HEK293 (cell line): ENCODE data around the gene MYO9B.

ENCODE experiments used
- CTCF ChIP-seq: fragments of 450-650 bp; formaldehyde crosslinking; IDR thresholded peaks from 2 replicates; pipeline ENCODE4 v1.5.1; 2016; ENCODE audit warnings: missing biosample characterization, missing genetic modification characterization
- PRDM1 ChIP-seq: fragments of 450-650 bp; formaldehyde crosslinking; IDR thresholded peaks from 2 replicates; pipeline ENCODE4; 2016; ENCODE audit warnings: missing biosample characterization, missing genetic modification characterization
- REST ChIP-seq: fragments of 450-650 bp; formaldehyde crosslinking; IDR thresholded peaks from 2 replicates; pipeline ENCODE4 v1.5.1; 2016; ENCODE audit warnings: missing biosample characterization, missing genetic modification characterization
- TRIM28 ChIP-seq: IDR thresholded peaks from 2 replicates; pipeline ENCODE4 v1.6.1; 2011; ENCODE audit warnings: low read length, control low read depth, borderline replicate concordance
- YY1 ChIP-seq: fragments of 450-650 bp; formaldehyde crosslinking; IDR thresholded peaks from 2 replicates; pipeline ENCODE4 v1.5.1; 2018; ENCODE audit warnings: missing biosample characterization, missing genetic modification characterization
- ZNF138 ChIP-seq: fragments of 450-650 bp; formaldehyde crosslinking; IDR thresholded peaks from 2 replicates; pipeline ENCODE4 v1.5.1; 2016; ENCODE audit warnings: missing biosample characterization, missing genetic modification characterization, borderline replicate concordance
- ZNF19 ChIP-seq: fragments of 450-650 bp; formaldehyde crosslinking; IDR thresholded peaks from 2 replicates; pipeline ENCODE4; 2016; ENCODE audit warnings: missing biosample characterization, missing genetic modification characterization, low read depth
- ZNF274 ChIP-seq, 2 experiments: fragments of 200-500 bp in 1 of 2; fragments of 450-650 bp in 1 of 2; sonication (Bioruptor generic) in 1 of 2; formaldehyde crosslinking in 1 of 2; IDR thresholded peaks; 2 replicates each; pipeline versions ENCODE4 v1.5.1 to v1.6.1; 2014 to 2016; ENCODE audit warnings: borderline replicate concordance in 1 of 2, inconsistent platforms in 1 of 2, low read length in 1 of 2, missing biosample characterization in 1 of 2, missing genetic modification characterization in 1 of 2
- ZNF362 ChIP-seq: fragments of 450-650 bp; formaldehyde crosslinking; IDR thresholded peaks from 2 replicates; pipeline ENCODE4 v1.5.1; 2016; ENCODE audit warnings: missing biosample characterization, missing genetic modification characterization
- ZNF530 ChIP-seq: fragments of 450-650 bp; formaldehyde crosslinking; IDR thresholded peaks from 2 replicates; pipeline ENCODE4 v1.5.1; 2016; ENCODE audit warnings: low read depth, missing biosample characterization, missing genetic modification characterization
- ZNF560 ChIP-seq: fragments of 450-650 bp; formaldehyde crosslinking; IDR thresholded peaks from 2 replicates; pipeline ENCODE4 v1.5.1; 2017; ENCODE audit warnings: missing biosample characterization, missing genetic modification characterization, borderline replicate concordance
- ZXDB ChIP-seq: fragments of 450-650 bp; formaldehyde crosslinking; IDR thresholded peaks from 2 replicates; pipeline ENCODE4 v1.5.1; 2016; ENCODE audit warnings: missing biosample characterization, missing genetic modification characterization

- TF ChIP-seq ZNF19 (tag by site-specific recombination) (no peak), ZNF274 (IDR thresholded peaks at IDR 0.05; ENCODE audit: low read length) (no peak), ZNF274 (tag by site-specific recombination; IDR thresholded peaks at IDR 0.05; ENCODE audit: borderline replicate concordance) (no peak), REST (tag by site-specific recombination) (no peak), TRIM28 (no peak), PRDM1 (tag by site-specific recombination) (no peak), ZNF138 (tag by site-specific recombination) (no peak), ZNF530 (tag by site-specific recombination) (no peak), YY1 (tag by site-specific recombination) (no peak), ZNF362 (tag by site-specific recombination) (no peak), CTCF (tag by site-specific recombination) (no peak), ZXDB (tag by site-specific recombination) (no peak), ZNF560 (tag by site-specific recombination) (no peak)
Observed at GRCh38 chr19:17061691-17062090, 13.9 kb upstream of the MYO9B start.
